Endothelial cell (in vitro differentiated cells): ENCODE measurements around the gene HAGH. TPM values are rescaled to one million over a fixed set of nuclear protein-coding genes. Genes with fewer than 3 reads are reported as not detected.
A peak's percentile ranks its signal among the peaks of the same experiment; 100 is the strongest.

ENCODE experiments used
- DNase-seq: peaks from one replicate; pipeline ENCODE4 v3.0.0; 2021; ENCODE audit warnings: low spot score
- H3K27ac Mint-ChIP-seq: one replicate; pipeline ENCODE4 v1.8.0; 2021; ENCODE audit warnings: mixed read lengths, inconsistent platforms; ENCODE audit not compliant: unreplicated experiment
- H3K27me3 Mint-ChIP-seq: one replicate; pipeline ENCODE4 v1.8.0; 2021; ENCODE audit warnings: mild to moderate bottlenecking, moderate library complexity, mixed read lengths, inconsistent platforms; ENCODE audit not compliant: unreplicated experiment
- H3K36me3 Mint-ChIP-seq: one replicate; pipeline ENCODE4 v1.8.0; 2021; ENCODE audit warnings: mild to moderate bottlenecking, low read depth, mixed read lengths, inconsistent platforms; ENCODE audit not compliant: unreplicated experiment
- H3K4me1 Mint-ChIP-seq: one replicate; pipeline ENCODE4 v1.8.0; 2021; ENCODE audit warnings: mild to moderate bottlenecking, mixed read lengths, inconsistent platforms; ENCODE audit not compliant: unreplicated experiment
- H3K4me3 Mint-ChIP-seq: one replicate; pipeline ENCODE4 v1.8.0; 2021; ENCODE audit warnings: mild to moderate bottlenecking, mixed read lengths, inconsistent platforms; ENCODE audit not compliant: unreplicated experiment
- H3K9me3 Mint-ChIP-seq: one replicate; pipeline ENCODE4 v1.8.0; 2021; ENCODE audit warnings: mixed read lengths, inconsistent platforms; ENCODE audit not compliant: unreplicated experiment
- CTCF ChIP-seq: fragments of 200-600 bp; sonication (generic); IDR thresholded peaks from one replicate; pipeline ENCODE4 v1.5.0; 2021; ENCODE audit warnings: antibody characterized with exemption; ENCODE audit not compliant: unreplicated experiment
- total RNA-seq: library from RNA; stranded (reverse); fragmentation: NEBNext Ultra II Directional; extraction: Animal tissue kit (Norgen Biotek cat#: 25700); gene quantifications from one replicate; pipeline ENCODE4 v1.2.1, GENCODE V29; 2021; ENCODE audit not compliant: unreplicated experiment

Gene HAGH
- total RNA-seq, 1 donor from 2014 or later, result 44.8 TPM

- no peak for TF ChIP-seq CTCF
- H3K36me3 Mint-ChIP-seq, result peaks cover 24% of the 10 kb centered on the region
- H3K4me3 Mint-ChIP-seq, result no peak overlapping the region
- peaks cover 14% of the 10 kb centered on the region for H3K27me3 Mint-ChIP-seq
- H3K4me1 Mint-ChIP-seq, result no peaks in the 10 kb centered on the region
- no peak overlapping the region for H3K27ac Mint-ChIP-seq
- DNase-seq, result no peak
- H3K9me3 Mint-ChIP-seq, result no peaks in the 10 kb centered on the region
These were observed 61.7 kb downstream of the HAGH start for GRCh38 chr16:1764971-1765370.

- Mint-ChIP-seq H3K27me3 (peaks cover 12% of the 10 kb centered on the region), H3K4me1 (no peaks in the 10 kb centered on the region), H3K36me3 (peaks cover 25% of the 10 kb centered on the region), H3K27ac (no peak overlapping the region), H3K9me3 (no peaks in the 10 kb centered on the region), H3K4me3 (no peak overlapping the region)
- peak; percentile 56 for TF ChIP-seq CTCF
- peak; percentile 76 for DNase-seq
These were observed 62.8 kb downstream of the HAGH start for GRCh38 chr16:1763521-1764511.

DNA sequence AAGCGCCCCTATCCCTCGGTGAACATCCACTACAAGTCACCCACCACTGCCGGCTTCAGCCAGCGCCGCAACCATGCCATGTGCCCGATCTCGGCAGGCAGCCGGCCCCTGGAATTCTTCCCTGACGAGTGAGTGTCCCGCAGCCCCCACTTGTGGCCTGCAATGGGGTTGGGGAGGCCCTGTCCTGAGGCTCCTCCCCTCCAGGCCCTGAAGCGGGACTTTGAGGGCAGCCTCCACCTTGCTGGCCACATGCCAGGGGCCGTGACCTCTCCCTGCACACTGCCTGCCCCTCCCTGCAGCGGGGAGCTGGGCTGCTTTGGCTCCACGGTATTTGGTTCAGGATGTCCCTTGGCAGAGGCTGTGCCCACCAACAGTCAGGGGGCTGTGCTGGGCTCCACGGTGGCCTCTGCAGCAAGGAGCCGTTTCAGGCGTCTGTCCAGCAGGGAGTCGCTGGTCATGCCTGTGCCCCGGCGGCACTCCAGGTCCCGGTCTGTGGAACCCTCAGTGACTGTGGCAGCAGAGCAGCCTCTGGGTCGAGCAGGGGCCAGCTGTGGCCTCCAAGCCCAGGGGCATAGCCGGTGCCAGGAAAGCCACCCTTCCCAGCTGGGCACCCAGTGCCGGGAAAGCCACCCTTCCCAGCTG lies 63.6 kb downstream of the HAGH start:
- DNase-seq, result no peak
- Mint-ChIP-seq H3K9me3 (no peaks in the 10 kb centered on the region), H3K4me1 (no peaks in the 10 kb centered on the region), H3K4me3 (no peak overlapping the region), H3K36me3 (peaks cover 25% of the 10 kb centered on the region), H3K27ac (no peak overlapping the region), H3K27me3 (peaks cover 12% of the 10 kb centered on the region)
- no peak for TF ChIP-seq CTCF

DNA sequence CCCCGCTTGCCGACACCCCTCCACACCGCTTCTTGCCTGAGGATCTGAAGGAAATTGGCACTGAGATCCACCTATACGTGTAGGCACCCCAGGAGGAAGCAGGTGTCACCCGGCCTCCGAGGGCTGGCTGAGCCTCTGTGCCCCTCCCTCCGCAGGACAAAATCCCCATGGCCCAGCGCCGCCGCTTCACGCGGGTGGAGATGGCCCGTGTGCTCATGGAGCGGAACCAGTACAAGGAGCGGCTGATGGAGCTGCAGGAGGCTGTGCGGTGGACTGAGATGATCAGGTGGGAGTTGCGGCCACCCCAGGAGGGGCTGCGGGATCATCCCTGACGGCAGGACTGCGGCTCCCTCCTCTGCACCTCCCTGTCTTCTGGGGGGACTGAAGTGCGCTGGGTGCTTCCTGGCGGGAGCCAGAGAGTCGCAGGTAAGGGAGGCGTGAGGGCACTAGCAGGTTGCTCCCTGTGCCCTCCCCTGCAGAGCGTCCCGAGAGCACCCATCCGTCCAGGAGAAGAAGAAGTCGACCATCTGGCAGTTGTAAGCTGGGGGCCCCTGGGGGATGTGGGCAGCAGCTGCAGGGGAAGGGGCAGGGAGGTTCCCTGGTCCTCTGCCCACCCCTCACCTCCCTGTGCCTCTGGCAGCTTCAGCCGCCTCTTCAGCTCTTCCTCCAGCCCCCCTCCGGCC lies 64.3 kb downstream of the HAGH start:
- DNase-seq, result no peak
- Mint-ChIP-seq H3K36me3 (peaks cover 22% of the 10 kb centered on the region), H3K4me3 (no peak overlapping the region), H3K27ac (no peak overlapping the region), H3K4me1 (no peaks in the 10 kb centered on the region), H3K9me3 (no peaks in the 10 kb centered on the region), H3K27me3 (peaks cover 12% of the 10 kb centered on the region)
- TF ChIP-seq CTCF, result no peak
